GM19438 (cell line): ENCODE measurements around the gene MLIP.
"Not testable (repeated sequence)": the region's sequence is repeated elsewhere in the genome, so short reads cannot be mapped to it uniquely, and the experiment has no call there.

Experiments used
- ATAC-seq: cut with Tn5 transposase; IDR thresholded peaks from one replicate; pipeline ENCODE4 v1.9.1; 2021; ENCODE audit warnings: low read depth; ENCODE audit not compliant: unreplicated experiment

The MLIP gene

DNA sequence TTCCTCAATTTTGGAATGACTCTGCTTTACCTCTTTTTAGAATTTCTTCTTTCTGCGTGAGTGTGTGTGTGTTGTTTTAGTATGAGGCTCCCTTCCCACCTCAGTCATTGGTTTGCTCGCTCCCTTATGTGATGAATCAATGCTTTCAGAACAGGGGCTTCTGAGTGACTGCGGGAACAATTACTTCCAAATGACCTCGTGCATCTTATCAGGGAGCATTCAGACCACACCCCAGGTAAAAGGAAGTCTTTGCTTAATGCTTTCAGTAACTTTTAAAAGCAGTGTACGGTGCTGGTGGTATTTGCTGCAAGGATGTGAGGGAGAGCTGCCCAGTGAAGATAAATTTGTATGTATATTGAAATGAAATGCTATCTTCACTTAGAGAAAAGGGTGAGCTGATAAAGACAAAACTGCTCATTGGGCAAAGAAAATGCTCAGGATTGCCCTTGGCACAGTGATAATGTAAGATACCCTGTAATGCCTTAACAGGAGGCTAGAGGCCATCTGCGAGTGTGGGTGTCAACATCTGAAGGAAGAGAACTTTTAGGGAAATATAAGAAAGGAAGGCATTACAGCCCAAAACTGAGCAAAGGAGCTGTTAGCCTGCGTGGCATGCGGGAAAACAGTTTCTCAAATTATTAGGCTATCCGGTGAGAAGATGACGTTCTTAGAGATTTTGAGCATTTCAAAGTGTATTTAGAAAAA is at the start of gene MLIP:
TSS of gene MLIP (plus strand) at position 103 of the 705 bp plus-strand sequence. CDS start at position 140, 37 bp downstream.
- ATAC-seq: no peak

DNA sequence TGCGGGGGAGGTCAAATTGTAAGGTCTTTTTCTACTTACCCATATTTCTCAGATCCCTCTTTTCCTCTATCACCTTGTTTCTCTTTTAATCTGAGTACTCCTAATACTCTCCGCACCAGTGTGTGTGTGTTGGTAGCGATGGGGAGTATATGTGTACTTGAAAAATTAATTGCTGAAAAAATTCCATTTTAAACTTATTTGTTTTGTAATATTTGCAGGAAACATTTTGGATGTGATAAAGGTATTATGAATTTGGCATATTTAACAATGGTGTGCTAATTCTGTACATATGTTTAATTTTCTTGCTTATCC is 48.1 kb upstream of the MLIP start:
- no peak for ATAC-seq

GRCh38 chr6:54068694-54069093 is 42.5 kb upstream of the MLIP start:
- ATAC-seq: no peak

- no peak for ATAC-seq
Measured at GRCh38 chr6:54070025-54070424, 41.2 kb upstream of the MLIP start.

- ATAC-seq: no peak
Measured at GRCh38 chr6:54071821-54072340, 39.4 kb upstream of the MLIP start.

DNA sequence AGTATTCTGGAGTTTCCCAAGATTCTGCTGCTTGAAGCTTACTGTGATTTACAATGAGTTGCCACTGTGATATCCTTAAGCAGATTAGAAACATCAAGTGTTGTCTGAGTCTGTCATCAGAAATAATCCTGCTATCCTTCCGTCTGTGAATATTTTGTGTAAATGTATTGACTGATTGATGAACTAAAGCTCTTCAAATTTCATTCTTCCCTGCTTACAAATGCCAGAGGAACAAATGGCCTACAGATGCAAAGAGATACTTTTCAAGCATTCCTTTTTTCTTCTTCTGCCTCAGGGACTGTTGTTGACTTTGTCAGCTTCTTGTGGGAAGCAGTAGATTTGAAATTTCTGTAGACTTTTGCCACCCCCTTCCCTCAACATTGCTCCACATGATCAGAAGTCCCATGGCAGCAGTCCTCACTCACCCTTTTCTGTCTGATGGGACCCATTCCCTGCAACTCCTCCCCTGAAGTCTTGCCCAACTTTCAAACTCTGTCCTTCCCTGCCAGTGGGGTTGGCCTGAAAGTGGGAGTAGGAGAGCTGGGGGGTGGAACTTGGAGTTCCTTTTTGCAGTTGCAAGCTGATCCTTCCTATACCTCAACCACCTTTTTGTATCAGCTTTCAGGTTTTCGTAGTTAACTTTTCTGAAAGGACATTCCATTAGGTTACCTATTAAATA is 38.5 kb upstream of the MLIP start:
- no peak for ATAC-seq

DNA sequence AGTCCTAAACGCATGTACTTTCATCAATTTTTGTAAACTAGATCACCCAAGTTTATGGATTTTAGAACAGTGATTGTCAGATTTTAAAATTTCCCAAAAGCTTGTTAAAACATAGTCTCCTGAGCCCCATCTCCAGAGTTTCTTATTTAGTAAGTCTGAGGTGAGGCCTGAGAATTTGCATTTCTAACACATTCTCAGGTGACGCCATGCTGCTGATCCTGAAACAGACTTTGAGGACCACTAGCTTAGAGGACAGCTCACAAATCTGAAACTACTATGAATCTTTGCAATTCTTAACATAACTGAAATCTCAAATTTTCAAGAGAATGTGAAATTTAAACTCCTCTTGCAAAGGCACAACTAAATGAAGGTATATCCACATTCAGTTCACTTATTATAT is 37.8 kb upstream of the MLIP start:
- ATAC-seq: no peak

GRCh38 chr6:54074109-54074508 is 37.1 kb upstream of the MLIP start:
- no peak for ATAC-seq

- no peak for ATAC-seq
Measured at GRCh38 chr6:54074578-54075195, 36.6 kb upstream of the MLIP start.

- no peak for ATAC-seq
Measured at GRCh38 chr6:54076159-54076789, 35.0 kb upstream of the MLIP start.

DNA sequence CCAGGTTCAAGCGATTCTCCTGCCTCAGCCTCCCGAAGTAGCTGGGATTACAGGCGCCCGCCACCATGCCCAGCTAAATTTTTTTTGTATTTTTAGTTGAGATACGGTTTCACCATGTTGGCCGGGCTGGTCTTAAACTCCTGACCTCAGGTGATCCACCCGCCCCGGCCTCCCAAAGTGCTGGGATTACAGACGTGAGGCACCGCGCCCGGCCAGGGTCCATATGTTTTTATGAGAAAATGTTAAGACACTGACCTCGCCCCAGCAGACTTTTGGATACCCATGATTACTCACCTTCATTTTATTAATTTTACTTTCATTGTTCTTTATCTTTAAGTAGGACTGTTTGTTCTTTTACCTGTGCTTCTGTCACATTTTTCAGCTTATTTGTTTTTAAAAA is 29.7 kb upstream of the MLIP start:
- not testable (repeated sequence) for ATAC-seq

DNA sequence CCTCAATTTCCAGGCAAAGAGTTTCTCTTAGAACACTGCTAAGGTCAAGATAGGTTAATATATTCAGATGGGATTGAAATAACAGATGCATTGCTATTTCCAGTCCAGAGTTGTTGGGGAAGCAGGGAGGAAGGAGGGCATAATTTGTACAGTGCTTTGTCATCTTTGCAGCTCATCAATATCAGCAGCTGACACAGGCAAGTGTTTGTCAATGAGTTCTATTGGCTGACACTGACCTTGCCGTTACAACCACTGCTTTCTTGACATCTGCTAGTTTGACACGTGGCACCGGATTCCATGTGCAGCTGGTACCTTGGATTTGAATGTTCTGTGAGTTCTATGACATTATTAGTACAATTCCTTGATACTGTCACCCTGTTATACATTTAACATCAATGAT is 28.0 kb upstream of the MLIP start:
- ATAC-seq: no peak

DNA sequence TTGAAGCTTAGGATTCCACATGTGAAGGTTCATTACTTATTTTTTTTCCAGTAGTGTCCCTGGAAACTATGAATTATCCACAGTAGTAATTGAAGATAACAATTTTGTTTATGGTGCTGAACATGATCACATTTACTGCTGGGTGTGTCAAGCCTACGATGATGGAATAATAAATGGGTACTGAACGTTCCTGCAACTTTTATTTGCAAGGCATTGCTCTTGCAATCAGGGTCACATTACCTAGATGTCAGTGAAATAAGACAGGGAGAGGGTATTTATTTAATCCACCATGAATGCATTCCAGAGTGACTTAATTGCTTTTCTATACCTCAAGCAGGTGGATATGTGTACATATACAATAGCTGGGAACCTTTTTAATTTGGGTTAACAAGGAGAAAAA is 27.0 kb upstream of the MLIP start:
- ATAC-seq: no peak

DNA sequence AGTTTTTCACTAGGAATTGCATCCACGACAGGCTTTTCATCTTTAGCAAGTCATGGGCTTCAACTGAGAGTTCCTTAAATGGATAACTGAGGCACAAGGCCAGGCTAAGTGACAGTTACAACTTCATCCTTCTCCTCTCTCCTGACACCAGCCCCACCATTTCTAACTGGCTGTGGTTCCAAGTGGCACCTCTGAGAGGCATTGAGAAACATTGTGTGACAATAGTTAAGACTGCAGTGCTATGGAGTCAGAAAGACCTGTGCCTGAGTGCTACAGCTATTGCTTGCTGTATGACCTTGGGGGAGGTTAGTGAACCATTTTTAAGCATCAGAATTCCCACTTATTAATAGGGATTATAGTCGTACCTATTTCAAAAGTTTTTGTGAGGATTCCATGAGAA is 26.2 kb upstream of the MLIP start:
- ATAC-seq: no peak

- no peak for ATAC-seq
Measured at GRCh38 chr6:54085541-54085940, 25.7 kb upstream of the MLIP start.

GRCh38 chr6:54086439-54086838 is 24.8 kb upstream of the MLIP start:
- no peak for ATAC-seq

DNA sequence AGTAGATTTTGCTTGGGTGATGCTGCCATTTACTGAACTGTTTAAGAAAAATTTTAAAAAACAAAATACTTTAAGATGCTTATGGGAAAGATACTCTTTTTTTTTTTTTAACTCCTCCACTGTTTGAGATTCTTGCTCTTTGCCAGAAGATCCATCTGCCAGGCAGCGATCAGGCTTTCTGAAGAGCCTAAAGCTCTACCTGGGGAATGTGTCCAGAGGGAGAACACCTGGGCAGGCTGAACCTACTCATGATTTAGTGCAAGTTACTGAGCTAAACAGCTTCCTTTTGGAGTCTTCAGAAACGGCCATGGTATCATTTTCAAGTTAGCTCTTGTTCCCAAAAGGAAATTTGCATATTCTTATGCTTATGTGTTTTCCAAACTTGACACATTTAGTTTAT is 23.5 kb upstream of the MLIP start:
- no peak for ATAC-seq

DNA sequence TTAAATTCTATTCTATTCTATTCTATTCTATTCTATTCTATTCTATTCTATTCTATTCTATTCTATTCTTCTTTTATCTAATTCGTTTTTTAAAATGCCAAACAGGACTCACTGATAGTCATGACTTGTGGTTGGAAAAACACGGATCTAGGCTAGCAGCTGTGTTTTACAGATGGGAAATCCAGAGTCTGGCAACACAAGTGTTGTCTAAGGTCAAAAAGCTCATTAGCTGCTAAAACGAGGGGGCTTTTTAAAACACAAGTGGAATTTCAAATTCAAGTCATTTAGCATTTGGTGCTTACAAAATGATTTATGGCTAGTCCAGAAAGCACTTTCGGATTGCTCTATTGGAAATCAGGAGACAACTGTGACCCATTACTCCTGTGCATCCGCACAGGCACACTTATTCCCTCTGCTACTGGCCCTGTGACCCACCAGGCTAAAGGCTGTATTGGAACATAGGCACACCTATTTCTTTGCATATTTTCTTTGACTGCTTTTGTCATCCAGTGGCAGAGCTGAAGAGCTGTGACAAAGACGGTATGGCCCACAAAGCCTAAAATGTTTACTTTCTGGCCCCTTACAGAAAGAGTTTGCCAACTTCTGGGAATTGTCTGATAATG is 17.8 kb upstream of the MLIP start:
- ATAC-seq: no peak

DNA sequence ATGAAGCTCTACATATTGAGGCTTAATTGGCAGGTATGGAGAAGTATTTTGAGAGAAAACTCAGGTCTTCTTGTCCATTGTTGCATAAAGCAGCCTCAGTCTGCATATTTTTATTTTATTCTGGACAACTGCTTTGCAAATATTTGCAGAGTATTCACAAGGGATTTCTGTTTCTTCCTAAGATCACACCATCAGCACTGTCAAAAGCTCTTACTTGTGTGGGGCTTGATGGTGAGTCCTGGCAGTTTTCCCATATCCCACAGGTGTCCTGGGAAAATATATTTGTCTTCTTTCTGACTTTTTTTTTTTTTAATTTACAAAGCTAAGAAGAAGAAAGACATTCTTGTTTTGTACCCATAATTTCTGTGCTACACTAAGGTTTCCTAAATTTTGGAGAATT is 16.9 kb upstream of the MLIP start:
- ATAC-seq: no peak

DNA sequence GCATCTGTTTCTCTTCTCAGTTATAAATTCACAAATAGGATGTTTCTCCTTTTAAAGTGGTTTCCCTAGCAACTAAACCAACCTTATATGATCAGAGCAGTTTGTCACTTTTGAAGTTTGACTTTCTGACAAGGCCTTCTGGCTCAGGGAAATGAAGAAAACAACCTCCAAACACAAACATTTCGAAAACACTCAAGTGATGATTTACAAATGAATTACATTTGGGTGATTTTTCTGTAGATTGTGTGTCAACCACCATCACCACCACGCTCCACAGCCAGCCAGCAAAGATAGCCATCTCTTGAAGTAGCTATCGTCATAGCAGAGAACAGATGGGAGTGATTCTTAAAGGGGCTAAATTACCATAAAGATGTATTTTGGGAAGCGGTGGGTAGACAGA is 16.5 kb upstream of the MLIP start:
- ATAC-seq: no peak

GRCh38 chr6:54095723-54096122 is 15.5 kb upstream of the MLIP start:
- no peak for ATAC-seq
